ENCODE data around the gene OSBPL10.
"Not testable (repeated sequence)": the region's sequence is repeated elsewhere in the genome, so short reads cannot be mapped to it uniquely, and the experiment has no call there.

DNA sequence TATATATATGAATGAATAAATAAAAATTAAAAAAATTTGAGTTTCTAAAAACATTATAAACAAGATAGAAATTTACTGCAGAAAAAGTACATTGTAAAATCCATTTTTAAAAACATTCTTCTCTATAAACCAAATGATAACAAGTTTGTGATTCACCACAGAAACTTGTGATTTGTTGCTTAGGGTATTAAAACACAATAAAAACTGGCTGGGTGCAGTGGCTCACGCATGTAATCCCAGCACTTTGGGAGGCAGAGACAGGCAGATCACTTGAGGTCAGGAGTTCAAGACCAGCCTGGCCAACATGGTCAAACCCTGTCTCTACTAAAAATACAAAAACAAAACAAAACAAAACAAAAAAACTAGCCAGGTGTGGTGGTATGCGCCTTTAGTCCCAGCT is 197.2 kb downstream of the OSBPL10 start:
- TF ChIP-seq, protein P1, sequence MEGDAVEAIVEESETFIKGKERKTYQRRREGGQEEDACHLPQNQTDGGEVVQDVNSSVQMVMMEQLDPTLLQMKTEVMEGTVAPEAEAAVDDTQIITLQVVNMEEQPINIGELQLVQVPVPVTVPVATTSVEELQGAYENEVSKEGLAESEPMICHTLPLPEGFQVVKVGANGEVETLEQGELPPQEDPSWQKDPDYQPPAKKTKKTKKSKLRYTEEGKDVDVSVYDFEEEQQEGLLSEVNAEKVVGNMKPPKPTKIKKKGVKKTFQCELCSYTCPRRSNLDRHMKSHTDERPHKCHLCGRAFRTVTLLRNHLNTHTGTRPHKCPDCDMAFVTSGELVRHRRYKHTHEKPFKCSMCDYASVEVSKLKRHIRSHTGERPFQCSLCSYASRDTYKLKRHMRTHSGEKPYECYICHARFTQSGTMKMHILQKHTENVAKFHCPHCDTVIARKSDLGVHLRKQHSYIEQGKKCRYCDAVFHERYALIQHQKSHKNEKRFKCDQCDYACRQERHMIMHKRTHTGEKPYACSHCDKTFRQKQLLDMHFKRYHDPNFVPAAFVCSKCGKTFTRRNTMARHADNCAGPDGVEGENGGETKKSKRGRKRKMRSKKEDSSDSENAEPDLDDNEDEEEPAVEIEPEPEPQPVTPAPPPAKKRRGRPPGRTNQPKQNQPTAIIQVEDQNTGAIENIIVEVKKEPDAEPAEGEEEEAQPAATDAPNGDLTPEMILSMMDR (IDR thresholded peaks at IDR 0.05): not testable (repeated sequence)
- TF ChIP-seq POLR2A, POLR2AphosphoS5 (IDR thresholded peaks at IDR 0.05): not testable (repeated sequence)

Data from stomach (tissue), 4 donors.